ENCODE results near the gene P2RY6.
A peak's percentile ranks its signal among the peaks of the same experiment; 100 is the strongest.

P2RY6 gene

DNA sequence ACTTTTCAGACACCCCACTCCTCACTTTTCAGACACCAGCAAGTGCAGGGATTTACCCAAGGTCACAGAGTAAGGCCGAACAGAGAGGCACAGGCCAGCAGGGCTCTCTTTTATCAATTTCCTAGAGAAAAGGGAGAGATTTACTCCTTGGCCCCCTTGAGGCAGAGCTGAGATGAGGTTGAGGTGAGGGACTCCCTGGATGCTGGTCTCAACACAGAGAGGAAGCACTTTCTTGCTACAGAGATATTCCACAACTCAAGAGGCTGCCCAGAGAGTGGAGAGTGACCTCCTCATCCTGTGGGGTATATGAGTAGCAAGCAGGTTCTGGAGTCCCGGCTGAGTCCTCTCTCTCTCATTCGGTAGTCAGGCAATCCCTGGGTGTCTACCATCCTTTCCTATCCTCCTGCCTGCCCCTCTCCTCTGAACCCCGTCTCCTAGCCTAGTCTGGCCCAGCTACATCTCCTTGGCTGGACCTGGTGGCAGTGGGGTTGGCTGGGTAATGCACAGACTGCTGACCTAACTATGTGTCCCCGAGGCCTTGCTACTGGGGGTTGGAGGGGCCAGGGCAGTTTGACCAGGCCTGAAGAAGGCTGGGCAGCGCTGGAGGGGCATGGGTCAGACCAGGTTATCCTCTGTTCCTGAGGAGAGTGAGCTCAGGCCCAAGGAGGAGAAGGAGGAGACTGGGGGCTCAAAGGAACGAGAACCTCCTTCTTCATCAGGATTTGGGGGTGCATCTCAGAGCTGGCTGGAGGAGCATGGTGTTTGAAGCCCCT is 34.1 kb downstream of the P2RY6 start:
- peak; percentile 52 for DNase-seq (ENCODE audit: low read depth)
- no peak overlapping the region for H3K4me3 ChIP-seq (ENCODE audit: low read depth, low read length)
- no peak for TF ChIP-seq POLR2A (IDR thresholded peaks at IDR 0.05; ENCODE audit: extremely low read depth, insufficient read length)
- TF ChIP-seq, protein P1, sequence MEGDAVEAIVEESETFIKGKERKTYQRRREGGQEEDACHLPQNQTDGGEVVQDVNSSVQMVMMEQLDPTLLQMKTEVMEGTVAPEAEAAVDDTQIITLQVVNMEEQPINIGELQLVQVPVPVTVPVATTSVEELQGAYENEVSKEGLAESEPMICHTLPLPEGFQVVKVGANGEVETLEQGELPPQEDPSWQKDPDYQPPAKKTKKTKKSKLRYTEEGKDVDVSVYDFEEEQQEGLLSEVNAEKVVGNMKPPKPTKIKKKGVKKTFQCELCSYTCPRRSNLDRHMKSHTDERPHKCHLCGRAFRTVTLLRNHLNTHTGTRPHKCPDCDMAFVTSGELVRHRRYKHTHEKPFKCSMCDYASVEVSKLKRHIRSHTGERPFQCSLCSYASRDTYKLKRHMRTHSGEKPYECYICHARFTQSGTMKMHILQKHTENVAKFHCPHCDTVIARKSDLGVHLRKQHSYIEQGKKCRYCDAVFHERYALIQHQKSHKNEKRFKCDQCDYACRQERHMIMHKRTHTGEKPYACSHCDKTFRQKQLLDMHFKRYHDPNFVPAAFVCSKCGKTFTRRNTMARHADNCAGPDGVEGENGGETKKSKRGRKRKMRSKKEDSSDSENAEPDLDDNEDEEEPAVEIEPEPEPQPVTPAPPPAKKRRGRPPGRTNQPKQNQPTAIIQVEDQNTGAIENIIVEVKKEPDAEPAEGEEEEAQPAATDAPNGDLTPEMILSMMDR (IDR thresholded peaks at IDR 0.05; ENCODE audit: low read depth, low read length) = no peak
- no peak for TF ChIP-seq MYC (IDR thresholded peaks at IDR 0.05; ENCODE audit: low read depth, low read length)
- TF ChIP-seq, protein P2, sequence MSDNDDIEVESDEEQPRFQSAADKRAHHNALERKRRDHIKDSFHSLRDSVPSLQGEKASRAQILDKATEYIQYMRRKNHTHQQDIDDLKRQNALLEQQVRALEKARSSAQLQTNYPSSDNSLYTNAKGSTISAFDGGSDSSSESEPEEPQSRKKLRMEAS (IDR thresholded peaks at IDR 0.05; ENCODE audit: low read depth, low read length) = no peak

DNA sequence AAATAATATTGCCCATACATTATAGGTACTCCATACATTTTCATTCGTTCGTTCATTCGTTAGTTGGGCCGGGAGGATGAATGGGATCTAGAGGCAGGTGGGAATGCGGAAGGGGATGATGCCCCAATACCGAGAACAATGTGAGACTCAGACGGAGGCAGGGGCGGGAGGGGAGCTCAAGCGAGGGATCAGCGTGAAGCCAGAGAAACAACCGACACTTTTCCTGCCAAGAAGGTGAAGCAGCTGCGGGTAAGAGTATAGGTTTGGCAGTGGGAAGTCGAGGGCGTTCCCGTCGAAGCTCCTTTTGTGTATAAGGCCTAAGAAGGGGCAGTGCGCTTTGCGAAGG is 34.8 kb downstream of the P2RY6 start:
- DNase-seq (ENCODE audit: low read depth) = no peak
- TF ChIP-seq MYC (IDR thresholded peaks at IDR 0.05; ENCODE audit: low read depth, low read length) (no peak), POLR2A (IDR thresholded peaks at IDR 0.05; ENCODE audit: extremely low read depth, insufficient read length) (peak; percentile 33)
- TF ChIP-seq, protein P2 (IDR thresholded peaks at IDR 0.05; ENCODE audit: low read depth, low read length) = no peak
- TF ChIP-seq, protein P1 (IDR thresholded peaks at IDR 0.05; ENCODE audit: low read depth, low read length) = no peak
- H3K4me3 ChIP-seq (ENCODE audit: low read depth, low read length) = peak overlapping the region; percentile 40

DNA sequence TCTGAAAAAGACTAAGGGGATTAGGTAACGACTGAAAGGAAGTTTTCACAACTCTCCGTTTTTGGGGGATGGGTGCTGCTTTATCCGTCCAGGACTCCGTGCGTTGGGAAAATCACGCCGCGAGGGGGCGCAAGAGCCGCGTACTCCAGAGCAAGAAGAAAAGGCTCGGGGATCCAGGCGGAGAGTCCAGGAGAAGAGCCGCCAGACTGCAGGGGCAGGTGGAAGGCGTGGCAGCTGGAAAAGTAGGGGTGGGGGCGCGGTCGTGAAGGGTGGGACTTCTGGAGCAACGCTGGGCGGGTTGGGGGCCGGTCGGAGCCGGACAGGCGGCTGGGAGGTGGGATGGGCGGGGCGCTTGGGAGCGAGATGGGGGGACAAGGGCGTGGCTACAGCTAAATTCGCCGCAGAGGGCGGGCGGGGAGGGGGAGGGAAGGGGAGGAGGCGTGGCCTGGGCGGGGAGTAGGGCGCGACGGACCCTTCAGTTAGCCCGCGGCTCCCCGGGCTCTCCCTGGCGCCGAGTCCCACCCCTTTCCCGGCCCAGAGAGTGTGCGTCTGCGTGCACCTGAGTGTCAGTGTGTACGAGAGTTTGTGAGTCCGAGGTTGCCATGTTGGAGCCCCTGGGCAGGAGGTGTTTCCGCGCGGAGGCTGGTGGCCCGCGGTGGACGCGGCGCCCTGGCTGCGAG is 35.3 kb downstream of the P2RY6 start:
- TF ChIP-seq, protein P1 (IDR thresholded peaks at IDR 0.05; ENCODE audit: low read depth, low read length) = peak; percentile 74
- no peak; the same call in none of the 2 replicates for TF ChIP-seq MYC (IDR thresholded peaks at IDR 0.05; ENCODE audit: low read depth, low read length)
- peak; percentile 74 for TF ChIP-seq POLR2A (IDR thresholded peaks at IDR 0.05; ENCODE audit: extremely low read depth, insufficient read length)
- TF ChIP-seq, protein P2 (IDR thresholded peaks at IDR 0.05; ENCODE audit: low read depth, low read length) = peak; percentile 68
- DNase-seq (ENCODE audit: low read depth) = peak; percentile 99
- peak overlapping the region; percentile 60 for H3K4me3 ChIP-seq (ENCODE audit: low read depth, low read length)

DNA sequence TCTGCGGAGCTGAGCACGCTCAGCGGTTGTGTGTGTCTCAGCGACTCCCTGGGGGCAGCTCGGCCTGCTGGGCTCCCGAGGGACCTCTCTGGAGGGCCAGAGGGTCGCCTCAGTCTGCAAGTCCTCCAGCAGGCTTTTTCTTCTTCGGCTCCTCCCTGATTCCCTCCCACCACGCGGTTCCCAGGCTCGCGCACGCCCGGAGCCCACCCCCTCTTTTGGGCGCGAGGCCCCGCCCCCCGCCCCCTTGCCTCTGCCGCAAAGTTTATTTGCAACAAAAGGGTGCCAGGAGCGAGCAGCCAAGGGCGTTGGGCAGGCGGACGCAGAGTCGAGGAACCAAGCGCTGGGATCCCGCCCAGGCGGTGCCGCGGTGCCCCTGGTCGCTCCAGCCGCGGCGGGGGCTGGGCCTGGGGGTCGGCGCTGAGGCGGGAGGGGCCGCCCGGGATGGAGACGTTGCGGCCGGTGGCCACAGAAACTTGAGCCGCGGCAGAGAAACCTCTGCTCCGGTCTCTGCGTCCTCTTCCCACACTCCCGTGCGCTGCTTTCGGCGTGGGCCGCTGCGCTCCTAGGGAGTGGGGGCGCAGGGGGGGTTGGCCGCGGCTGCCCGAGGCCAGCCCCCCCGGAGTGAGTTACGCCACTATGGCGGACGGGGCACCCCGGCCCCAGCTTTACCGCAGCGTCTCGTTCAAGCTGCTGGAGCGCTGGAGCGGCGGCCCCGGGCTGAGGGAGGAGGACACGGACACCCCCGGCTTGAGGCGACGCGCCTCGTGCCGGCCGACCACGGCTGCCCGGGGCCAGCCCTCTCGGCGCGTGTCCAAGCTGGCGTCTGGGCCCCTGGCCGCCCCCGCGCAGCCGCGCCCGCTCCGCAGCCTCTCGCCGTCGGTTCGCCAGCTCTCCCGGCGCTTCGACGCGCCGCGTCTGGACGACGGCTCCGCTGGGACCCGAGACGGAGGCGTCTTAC is 36.1 kb downstream of the P2RY6 start, which contains the start of gene ARHGEF17:
Gene ARHGEF17 (plus strand): TSS at position 274 of the 958 bp plus-strand sequence. CDS start 363 bp downstream, at position 637.
- DNase-seq (ENCODE audit: low read depth) = peak; percentile 96
- TF ChIP-seq, protein P2 (IDR thresholded peaks at IDR 0.05; ENCODE audit: low read depth, low read length) = peak; percentile 51
- no peak; the same call in 1 of the 2 replicates for TF ChIP-seq MYC (IDR thresholded peaks at IDR 0.05; ENCODE audit: low read depth, low read length)
- peak within 1 kb of the TSS; percentile 60 for H3K4me3 ChIP-seq (ENCODE audit: low read depth, low read length)

DNA sequence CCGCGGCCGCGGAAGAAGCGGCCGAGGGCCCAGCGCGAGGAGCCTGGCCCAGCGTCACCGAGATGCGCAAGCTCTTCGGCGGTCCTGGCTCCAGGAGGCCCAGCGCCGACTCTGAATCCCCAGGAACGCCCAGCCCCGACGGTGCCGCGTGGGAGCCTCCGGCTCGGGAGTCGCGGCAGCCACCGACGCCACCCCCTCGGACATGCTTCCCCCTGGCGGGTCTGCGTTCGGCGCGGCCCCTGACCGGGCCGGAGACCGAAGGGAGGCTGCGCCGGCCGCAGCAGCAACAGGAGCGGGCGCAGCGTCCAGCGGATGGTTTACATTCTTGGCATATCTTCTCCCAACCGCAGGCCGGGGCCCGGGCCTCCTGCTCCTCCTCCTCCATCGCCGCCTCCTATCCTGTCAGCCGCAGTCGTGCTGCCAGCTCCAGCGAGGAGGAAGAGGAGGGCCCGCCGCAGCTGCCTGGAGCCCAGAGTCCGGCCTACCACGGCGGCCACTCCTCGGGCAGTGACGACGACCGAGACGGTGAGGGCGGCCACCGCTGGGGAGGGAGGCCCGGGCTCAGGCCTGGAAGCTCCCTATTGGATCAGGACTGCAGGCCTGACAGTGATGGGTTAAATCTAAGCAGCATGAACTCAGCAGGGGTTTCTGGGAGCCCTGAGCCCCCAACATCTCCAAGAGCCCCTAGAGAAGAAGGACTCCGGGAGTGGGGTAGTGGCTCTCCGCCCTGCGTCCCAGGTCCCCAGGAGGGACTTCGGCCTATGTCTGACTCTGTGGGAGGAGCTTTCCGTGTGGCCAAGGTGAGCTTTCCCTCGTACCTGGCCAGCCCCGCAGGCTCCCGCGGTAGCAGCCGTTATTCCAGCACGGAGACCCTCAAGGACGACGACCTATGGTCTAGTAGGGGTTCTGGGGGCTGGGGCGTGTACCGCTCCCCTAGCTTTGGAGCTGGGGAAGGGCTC is 37.1 kb downstream of the P2RY6 start:
- peak; percentile 91 for DNase-seq (ENCODE audit: low read depth)
- TF ChIP-seq POLR2A (IDR thresholded peaks at IDR 0.05; ENCODE audit: extremely low read depth, insufficient read length) = no peak
- TF ChIP-seq, protein P2 (IDR thresholded peaks at IDR 0.05; ENCODE audit: low read depth, low read length) = peak; percentile 35; the same call in 1 of the 2 replicates
- peak; percentile 55; the same call in 1 of the 2 replicates for TF ChIP-seq MYC (IDR thresholded peaks at IDR 0.05; ENCODE audit: low read depth, low read length)
- peak overlapping the region; percentile 60 for H3K4me3 ChIP-seq (ENCODE audit: low read depth, low read length)
